Uterus (tissue), 2 donors: ENCODE results near the gene BAG2.

Experiments used
- POLR2A ChIP-seq, 2 donors: fragments of 450-650 bp; IDR thresholded peaks; one replicate each; pipeline ENCODE4 v1.6.1; 2016; ENCODE audit warnings: antibody characterized with exemption in 2 of 2, mild to moderate bottlenecking in 1 of 2, moderate library complexity in 1 of 2
- TF ChIP-seq, protein P1 (sequence below), 4 experiments: fragments of 200-600 bp in 2 of 4; fragments of 450-650 bp in 2 of 4; sonication (generic) in 2 of 4; IDR thresholded peaks; one replicate each; pipeline ENCODE4 v1.5.1; 2016 to 2019; ENCODE audit warnings: antibody characterized with exemption in 4 of 4, mild to moderate bottlenecking in 2 of 4, moderate library complexity in 1 of 4

DNA sequence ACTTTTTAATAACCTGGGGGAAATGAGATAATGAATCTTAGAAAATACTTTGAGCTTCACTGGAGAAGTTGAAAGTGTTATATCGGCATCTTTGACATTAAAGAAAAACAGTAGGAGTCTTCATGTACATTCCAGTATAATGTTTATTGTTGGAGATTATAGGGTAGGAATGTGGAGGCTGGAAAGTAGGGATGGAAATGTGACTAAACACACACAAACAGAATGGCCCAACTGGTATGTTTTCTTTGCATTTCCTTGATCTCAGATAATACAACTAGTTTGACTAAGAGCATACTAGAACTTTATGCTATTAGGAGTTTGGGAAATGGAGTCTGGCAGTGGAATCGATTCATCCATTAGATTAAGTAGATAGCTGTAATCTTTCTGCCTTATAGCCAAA lies 10.1 kb upstream of the BAG2 start:
- TF ChIP-seq, protein P1, sequence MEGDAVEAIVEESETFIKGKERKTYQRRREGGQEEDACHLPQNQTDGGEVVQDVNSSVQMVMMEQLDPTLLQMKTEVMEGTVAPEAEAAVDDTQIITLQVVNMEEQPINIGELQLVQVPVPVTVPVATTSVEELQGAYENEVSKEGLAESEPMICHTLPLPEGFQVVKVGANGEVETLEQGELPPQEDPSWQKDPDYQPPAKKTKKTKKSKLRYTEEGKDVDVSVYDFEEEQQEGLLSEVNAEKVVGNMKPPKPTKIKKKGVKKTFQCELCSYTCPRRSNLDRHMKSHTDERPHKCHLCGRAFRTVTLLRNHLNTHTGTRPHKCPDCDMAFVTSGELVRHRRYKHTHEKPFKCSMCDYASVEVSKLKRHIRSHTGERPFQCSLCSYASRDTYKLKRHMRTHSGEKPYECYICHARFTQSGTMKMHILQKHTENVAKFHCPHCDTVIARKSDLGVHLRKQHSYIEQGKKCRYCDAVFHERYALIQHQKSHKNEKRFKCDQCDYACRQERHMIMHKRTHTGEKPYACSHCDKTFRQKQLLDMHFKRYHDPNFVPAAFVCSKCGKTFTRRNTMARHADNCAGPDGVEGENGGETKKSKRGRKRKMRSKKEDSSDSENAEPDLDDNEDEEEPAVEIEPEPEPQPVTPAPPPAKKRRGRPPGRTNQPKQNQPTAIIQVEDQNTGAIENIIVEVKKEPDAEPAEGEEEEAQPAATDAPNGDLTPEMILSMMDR (IDR thresholded peaks at IDR 0.05), result no peak
- TF ChIP-seq POLR2A (IDR thresholded peaks at IDR 0.05), result no peak
